Measurements from ENCODE around the gene VEPH1. TPM values are rescaled to one million over a fixed set of nuclear protein-coding genes. Genes with fewer than 3 reads are reported as not detected.

Gene VEPH1
- total RNA-seq, 1 donor from 2014 or later: 9.5 TPM

- no peak for DNase-seq (ENCODE audit: low read depth in 2 of 2)
Observed at GRCh38 chr3:157219215-157219614, 284.0 kb downstream of the VEPH1 start.

Other genes starting within 250 kb of the VEPH1 start
- 185 and 311 TPM in 2 replicates for gene PTX3, start 66.6 kb downstream of the VEPH1 start, total RNA-seq